Renal pelvis (tissue), 12 donors: Measurements from ENCODE around the gene NBPF9. TPM values are rescaled to one million over a fixed set of nuclear protein-coding genes. Genes with fewer than 3 reads are reported as not detected.
"Not testable (repeated sequence)": the region's sequence is repeated elsewhere in the genome, so short reads cannot be mapped to it uniquely, and the experiment has no call there.

Experiments used
- DNase-seq: peaks from one replicate; pipeline ENCODE4 v3.0.0-alpha.2; 2013
- long read RNA-seq, 16 experiments: transcript quantifications; one replicate each; lab custom pipeline, GENCODE V29; 2026
- polyA plus RNA-seq, 3 donors: library from polyadenylated mRNA; unstranded; fragments of 120-200 nt; gene quantifications; one replicate each; pipeline ENCODE4 v1.2.1, GENCODE V29; 2013; ENCODE audit not compliant: insufficient read length in 3 of 3

Gene NBPF9
- polyA plus RNA-seq, result 10 to 100 TPM; 43.3 to 72.1 (median 63.4) TPM
- long read RNA-seq, donor 1, result 0 reads
- long read RNA-seq, donor 2, result 0 reads
- long read RNA-seq, donor 3, result 0 reads
- long read RNA-seq, donor 4, result 0 reads
- long read RNA-seq, donor 5, result 0 reads
- long read RNA-seq, donor 6, result 0 reads
- long read RNA-seq, donor 7, result 0 reads
- long read RNA-seq, donor 8, result 0 reads
- long read RNA-seq, donor 9, partial matches to known transcripts, result 5 of 5 reads
- long read RNA-seq, donor 9, other reads (novel, unspliced or antisense), result 0 of 5 reads
- long read RNA-seq, donor 10, full-length matches to known transcripts, result 1 of 1 reads
- long read RNA-seq, donor 10, partial matches to known transcripts, result 0 of 1 reads
- long read RNA-seq, donor 10, other reads (novel, unspliced or antisense), result 0 of 1 reads
- long read RNA-seq, donor 11, result 0 reads
- long read RNA-seq, donor 12, result 0 reads
- long read RNA-seq, donor 13, partial matches to known transcripts, result 7 of 7 reads
- long read RNA-seq, donor 13, other reads (novel, unspliced or antisense), result 0 of 7 reads
- long read RNA-seq, donor 14, result 0 reads
- long read RNA-seq, donor 15, partial matches to known transcripts, result 6 of 6 reads
- long read RNA-seq, donor 15, other reads (novel, unspliced or antisense), result 0 of 6 reads
- long read RNA-seq, donor 16, result 0 reads

GRCh38 chr1:149103109-149104081 lies at the start of gene NBPF9:
Gene NBPF9 (minus strand): TSS chr1:149103551. CDS start chr1:149082139, 21,412 bp downstream.
- DNase-seq, result peak; percentile 15

GRCh38 chr1:149149909-149150308 lies 46.6 kb upstream of the NBPF9 start:
- not testable (repeated sequence) for DNase-seq

- not testable (repeated sequence) for DNase-seq
These were observed 34.2 kb upstream of the NBPF9 start for GRCh38 chr1:149137585-149137984.

- peak; percentile 0 for DNase-seq
These were observed 27.6 kb upstream of the NBPF9 start for GRCh38 chr1:149130938-149131337.

DNA sequence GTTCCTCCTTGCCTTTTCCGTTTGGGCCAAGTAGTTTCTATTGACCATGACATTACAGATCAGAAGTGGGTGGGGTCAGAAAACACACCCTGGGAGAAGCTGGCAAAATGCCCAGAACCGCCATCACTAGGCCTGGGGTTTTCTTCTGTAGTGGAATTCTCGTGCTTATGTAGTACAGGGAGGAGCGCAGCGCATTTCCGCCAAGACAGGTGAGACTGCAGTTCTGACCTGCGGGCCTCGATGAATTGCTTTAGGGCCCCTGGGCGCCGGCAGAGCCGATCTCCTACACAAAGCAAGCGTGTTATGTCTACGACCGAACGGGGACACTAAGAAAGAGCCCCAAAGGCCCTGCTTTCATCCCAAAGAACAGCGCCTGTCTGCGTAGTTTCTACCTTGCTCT lies 25.9 kb upstream of the NBPF9 start:
- not testable (repeated sequence) for DNase-seq

GRCh38 chr1:149126555-149127145 lies 23.3 kb upstream of the NBPF9 start:
- DNase-seq, result not testable (repeated sequence)

GRCh38 chr1:149123948-149124926 lies 20.9 kb upstream of the NBPF9 start:
- DNase-seq, result peak; percentile 31

GRCh38 chr1:149112828-149113227 lies 9.5 kb upstream of the NBPF9 start:
- DNase-seq, result not testable (repeated sequence)

DNA sequence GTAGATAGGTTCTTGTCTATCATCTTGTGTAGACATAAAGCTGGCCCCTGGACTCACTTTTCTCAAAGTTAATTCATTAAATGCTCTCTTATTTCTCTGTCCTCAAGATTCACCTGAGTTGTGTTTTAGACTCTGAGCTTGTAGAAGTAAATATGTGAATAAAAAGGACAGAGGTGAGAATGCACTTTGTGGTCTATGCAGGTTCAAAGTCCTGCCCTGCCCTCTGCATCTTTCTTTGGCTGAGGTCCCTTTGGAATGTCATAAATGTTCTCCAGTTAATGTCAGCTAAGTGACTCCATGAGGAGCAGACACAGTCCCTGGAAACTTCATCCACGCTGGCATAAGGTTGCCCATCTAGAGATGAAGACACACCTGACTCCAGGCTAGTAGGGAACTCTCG lies 7.0 kb upstream of the NBPF9 start:
- not testable (repeated sequence) for DNase-seq

DNA sequence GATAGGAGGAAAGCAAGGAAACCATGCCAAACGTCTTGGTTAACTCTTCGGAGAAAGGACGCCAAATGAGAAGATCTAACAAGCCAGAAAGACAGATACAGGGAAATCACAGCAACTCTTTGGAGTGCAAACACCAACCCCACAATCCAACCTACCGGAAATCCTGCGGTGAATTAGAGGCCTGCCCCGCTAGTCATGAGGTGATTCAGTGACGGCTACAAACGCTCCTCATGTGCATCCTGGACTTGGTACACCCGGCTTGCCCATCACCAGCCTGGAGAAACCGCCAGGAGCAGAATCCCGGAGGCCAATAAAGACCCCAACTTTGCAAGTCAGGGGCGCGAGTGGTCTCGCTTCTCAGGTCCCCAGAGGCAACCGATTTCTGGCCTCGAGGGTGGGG lies 777 bp downstream of the NBPF9 start:
- DNase-seq, result not testable (repeated sequence)

- not testable (repeated sequence) for DNase-seq
These were observed 5.1 kb downstream of the NBPF9 start for GRCh38 chr1:149098276-149098675.

DNA sequence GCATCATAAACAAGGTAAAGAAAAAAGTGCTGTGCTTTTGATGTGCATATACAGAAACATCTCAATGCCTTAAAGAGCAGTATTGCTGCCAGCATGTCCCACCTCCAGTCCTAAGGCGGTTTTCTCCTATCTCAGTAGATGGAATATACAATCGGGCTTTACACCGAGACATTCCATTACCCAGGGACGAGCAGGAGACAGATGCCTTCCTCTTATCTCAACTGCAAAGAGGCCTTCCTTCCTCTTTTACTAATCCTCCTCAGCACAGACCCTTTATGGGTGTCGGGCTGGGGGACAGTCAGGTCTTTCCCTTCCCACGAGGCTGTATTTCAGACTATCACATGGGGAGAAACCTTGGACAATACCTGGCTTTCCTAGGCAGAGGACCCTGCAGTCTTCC lies 10.2 kb downstream of the NBPF9 start:
- DNase-seq, result not testable (repeated sequence)

DNA sequence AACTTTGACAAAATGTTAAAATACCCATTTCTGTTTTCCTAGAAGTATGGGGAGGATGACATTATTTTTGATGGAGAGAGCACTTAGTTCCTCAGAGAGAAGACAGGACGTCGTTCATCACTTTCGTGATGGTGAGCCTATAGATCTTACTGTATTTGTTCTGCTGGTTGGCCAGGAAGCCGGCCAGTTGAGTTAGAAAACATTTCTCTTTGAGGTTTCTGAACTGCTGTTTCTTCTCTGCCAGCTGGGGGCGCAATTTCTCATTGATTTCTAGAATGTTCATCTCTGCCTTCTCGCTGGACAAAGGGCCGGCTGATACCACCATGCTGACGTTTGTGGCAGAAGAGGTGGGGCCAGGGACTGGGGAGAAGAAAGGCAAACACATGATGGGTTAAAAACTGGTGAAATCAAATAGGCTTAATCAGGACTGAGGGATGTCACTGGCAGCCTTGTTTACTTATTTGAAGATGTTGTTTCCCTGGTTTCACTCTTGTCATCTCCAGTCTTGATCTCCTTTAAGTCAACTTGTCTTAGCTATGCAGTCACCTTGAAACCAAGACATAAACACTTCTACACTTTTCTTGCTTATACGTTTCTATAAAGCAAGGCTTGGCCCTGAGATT lies 27.7 kb downstream of the NBPF9 start:
- DNase-seq, result not testable (repeated sequence)

DNA sequence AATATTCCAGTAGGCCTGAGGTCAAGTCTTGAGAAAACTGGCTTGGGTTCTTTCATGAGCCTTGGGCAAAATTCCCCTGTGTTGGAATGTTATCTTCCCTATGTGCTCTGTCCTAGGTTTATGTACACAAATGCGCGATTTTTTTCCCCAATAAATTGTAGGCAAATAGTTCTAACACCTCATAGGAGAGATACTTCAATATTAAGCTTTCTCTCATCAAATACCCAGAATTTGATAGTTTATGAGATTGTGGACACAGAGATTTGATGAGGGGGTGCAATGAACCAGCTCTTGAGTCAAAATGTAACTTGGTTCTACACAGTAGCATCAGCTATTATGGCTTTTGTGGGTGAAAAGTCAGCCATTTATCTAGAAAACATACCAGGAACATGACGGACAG lies 38.7 kb downstream of the NBPF9 start:
- DNase-seq, result not testable (repeated sequence)

- not testable (repeated sequence) for DNase-seq
These were observed 60.3 kb downstream of the NBPF9 start for GRCh38 chr1:149043056-149043455.

DNA sequence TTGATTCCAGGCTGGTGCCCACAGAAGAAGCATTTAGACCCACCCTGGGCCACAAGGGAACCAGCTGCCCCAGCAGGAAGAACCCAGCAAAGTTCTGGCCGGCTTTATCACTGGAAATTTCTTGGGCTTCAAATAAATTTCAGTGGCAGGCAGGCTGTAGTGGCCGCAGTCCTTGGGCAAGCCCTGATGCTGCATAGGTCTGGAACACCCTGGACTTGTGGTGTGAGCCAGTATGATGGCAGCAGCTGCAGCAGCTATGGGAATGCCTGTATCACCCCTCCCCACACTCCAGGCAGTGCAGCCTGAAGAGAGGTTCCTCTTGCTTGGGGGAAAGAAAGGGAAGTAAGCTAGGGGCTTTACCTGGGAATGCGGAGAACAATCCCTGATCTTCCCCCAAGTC lies 69.4 kb downstream of the NBPF9 start:
- DNase-seq, result not testable (repeated sequence)

DNA sequence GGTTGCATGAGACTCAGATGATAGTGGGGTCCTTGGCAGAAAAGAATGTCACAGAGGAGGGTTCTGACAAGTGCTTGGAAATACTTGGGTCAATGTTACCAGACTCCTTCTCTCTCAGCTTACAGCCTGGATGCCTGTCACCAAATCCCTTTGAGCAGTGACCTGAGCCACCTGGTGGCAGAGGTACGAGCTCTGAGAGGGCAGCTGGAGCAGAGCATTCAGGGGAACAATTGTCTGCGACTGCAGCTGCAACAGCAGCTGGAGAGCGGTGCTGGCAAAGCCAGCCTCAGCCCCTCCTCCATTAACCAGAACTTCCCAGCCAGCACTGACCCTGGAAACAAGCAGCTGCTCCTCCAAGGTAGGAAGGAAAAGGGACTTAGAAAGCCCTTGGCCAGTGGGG lies 79.0 kb downstream of the NBPF9 start:
- not testable (repeated sequence) for DNase-seq

- not testable (repeated sequence) for DNase-seq
These were observed 84.8 kb downstream of the NBPF9 start for GRCh38 chr1:149018577-149018976.

DNA sequence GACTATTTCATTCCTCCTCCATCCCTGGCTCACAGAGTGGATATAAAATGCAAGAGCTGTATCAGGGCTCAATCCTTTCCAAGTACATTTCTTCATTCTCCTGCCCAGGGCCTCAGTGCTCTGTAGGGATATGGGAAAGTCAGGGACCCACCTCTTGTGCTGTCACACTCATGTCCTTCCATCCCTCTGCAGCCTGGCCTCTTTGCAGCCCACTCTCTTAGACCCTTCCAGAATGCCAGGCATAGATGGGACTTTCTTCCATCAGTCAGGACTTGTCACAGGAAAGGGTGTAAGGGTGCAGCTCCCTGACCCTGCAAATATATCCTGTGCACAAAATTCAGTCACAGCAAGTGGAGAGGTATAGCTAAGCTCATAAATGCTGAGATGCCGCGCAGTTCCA lies 86.7 kb downstream of the NBPF9 start:
- DNase-seq, result not testable (repeated sequence)

DNA sequence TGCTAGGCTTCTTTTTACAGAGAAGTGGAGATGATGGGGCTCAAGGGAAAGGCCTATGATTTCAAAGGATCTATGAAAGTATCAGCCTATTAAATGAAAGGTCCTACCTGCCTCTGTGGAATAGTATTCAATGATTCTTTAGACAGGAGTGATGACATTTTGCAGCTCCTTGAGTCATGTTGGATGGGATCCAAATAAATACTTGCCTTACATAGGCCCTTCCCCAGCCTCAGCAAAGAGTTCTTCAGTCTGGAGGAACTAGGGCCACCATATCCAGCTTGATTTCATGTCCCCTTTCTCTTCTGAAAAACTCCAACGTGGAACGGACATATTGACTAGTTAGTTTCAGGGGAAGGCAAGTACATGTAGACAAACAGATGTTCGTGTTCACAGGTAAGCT lies 87.8 kb downstream of the NBPF9 start:
- DNase-seq, result not testable (repeated sequence)
